Right lobe of liver (tissue), 4 donors: ENCODE results near the gene CFLAR.

Source experiments
- POLR2A ChIP-seq: fragments of 450-650 bp; IDR thresholded peaks from one replicate; pipeline ENCODE4 v1.6.1; 2017; ENCODE audit warnings: antibody characterized with exemption, mild to moderate bottlenecking
- TF ChIP-seq, protein P1 (sequence below), 4 donors: fragments of 200-600 bp in 3 of 4; fragments of 450-650 bp in 1 of 4; IDR thresholded peaks; one replicate each; pipeline versions ENCODE4 v1.5.1 to v1.8.0; 2016 to 2022; ENCODE audit warnings: antibody characterized with exemption in 4 of 4, mild to moderate bottlenecking in 2 of 4
- donor health status: DM: no; HTN: no; CAD: no.
- donor health status: DM: no; HTN: no; CAD: no.
- donor health status: DM: no; HTN: yes; CAD: no.

DNA sequence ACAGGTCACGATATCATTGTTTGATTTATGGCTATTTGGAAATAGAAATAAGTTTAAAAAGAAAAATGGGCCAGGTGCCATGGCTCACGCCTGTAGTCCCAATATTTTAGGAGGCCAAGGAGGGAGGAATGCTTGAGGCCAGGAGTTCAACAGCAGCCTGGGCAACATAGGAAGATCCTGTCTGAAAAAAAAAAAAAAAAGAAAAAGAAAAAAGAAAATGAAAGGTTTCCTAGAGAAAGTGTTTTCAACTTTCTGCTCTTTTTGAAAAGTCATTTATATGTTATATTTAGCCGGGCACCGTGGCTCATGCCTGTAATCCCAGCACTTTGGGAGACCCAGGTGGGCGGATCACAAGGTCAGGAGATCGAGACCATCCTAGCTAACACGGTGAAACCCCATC lies 41.0 kb upstream of the CFLAR start:
- TF ChIP-seq, protein P1, sequence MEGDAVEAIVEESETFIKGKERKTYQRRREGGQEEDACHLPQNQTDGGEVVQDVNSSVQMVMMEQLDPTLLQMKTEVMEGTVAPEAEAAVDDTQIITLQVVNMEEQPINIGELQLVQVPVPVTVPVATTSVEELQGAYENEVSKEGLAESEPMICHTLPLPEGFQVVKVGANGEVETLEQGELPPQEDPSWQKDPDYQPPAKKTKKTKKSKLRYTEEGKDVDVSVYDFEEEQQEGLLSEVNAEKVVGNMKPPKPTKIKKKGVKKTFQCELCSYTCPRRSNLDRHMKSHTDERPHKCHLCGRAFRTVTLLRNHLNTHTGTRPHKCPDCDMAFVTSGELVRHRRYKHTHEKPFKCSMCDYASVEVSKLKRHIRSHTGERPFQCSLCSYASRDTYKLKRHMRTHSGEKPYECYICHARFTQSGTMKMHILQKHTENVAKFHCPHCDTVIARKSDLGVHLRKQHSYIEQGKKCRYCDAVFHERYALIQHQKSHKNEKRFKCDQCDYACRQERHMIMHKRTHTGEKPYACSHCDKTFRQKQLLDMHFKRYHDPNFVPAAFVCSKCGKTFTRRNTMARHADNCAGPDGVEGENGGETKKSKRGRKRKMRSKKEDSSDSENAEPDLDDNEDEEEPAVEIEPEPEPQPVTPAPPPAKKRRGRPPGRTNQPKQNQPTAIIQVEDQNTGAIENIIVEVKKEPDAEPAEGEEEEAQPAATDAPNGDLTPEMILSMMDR (IDR thresholded peaks at IDR 0.05), result no peak
- TF ChIP-seq POLR2A, result no peak
